Upper lobe of left lung (tissue), 4 donors: ENCODE data around the gene ZSCAN9.

ENCODE experiments used
- POLR2A ChIP-seq, 4 donors: fragments of 450-650 bp; IDR thresholded peaks; one replicate each; pipeline ENCODE4 v1.5.1; 2016 to 2017; ENCODE audit warnings: antibody characterized with exemption in 4 of 4, mild to moderate bottlenecking in 2 of 4
- POLR2AphosphoS5 ChIP-seq, 2 donors: sonication (generic); formaldehyde crosslinking; IDR thresholded peaks; one replicate each; pipeline ENCODE4 v1.5.1; 2017; ENCODE audit warnings: antibody characterized with exemption in 2 of 2
- TF ChIP-seq, protein P1 (sequence below), 6 experiments: fragments of 450-650 bp in 4 of 6; fragments of 200-600 bp in 2 of 6; sonication (generic) in 2 of 6; IDR thresholded peaks; one replicate each; pipeline ENCODE4 v1.5.1; 2016 to 2019; ENCODE audit warnings: antibody characterized with exemption in 6 of 6

GRCh38 chr6:28263922-28264321 is 38.8 kb downstream of the ZSCAN9 start:
- TF ChIP-seq POLR2A (IDR thresholded peaks at IDR 0.05) (no peak), POLR2AphosphoS5 (IDR thresholded peaks at IDR 0.05) (no peak)
- TF ChIP-seq, protein P1, sequence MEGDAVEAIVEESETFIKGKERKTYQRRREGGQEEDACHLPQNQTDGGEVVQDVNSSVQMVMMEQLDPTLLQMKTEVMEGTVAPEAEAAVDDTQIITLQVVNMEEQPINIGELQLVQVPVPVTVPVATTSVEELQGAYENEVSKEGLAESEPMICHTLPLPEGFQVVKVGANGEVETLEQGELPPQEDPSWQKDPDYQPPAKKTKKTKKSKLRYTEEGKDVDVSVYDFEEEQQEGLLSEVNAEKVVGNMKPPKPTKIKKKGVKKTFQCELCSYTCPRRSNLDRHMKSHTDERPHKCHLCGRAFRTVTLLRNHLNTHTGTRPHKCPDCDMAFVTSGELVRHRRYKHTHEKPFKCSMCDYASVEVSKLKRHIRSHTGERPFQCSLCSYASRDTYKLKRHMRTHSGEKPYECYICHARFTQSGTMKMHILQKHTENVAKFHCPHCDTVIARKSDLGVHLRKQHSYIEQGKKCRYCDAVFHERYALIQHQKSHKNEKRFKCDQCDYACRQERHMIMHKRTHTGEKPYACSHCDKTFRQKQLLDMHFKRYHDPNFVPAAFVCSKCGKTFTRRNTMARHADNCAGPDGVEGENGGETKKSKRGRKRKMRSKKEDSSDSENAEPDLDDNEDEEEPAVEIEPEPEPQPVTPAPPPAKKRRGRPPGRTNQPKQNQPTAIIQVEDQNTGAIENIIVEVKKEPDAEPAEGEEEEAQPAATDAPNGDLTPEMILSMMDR (IDR thresholded peaks at IDR 0.05): no peak
